ENCODE measurements around the gene RAD23A.

RAD23A gene

GRCh38 chr19:12992729-12993128 is 47.1 kb downstream of the RAD23A start (continued):
- TF ChIP-seq ZNF585B (tag by site-specific recombination; IDR thresholded peaks at IDR 0.05): no peak
- TF ChIP-seq ZNF202 (tag by site-specific recombination; IDR thresholded peaks at IDR 0.05; ENCODE audit: borderline replicate concordance): peak; percentile 78; the same call in 1 of the 2 replicates
- TF ChIP-seq ZNF404 (tag by site-specific recombination; IDR thresholded peaks at IDR 0.05): 0 out of 2 replicates have a peak, but pooled peaks have one; percentile 64
- TF ChIP-seq ZNF394 (tag by site-specific recombination; IDR thresholded peaks at IDR 0.05; ENCODE audit: borderline replicate concordance): peak; percentile 97
- TF ChIP-seq ZNF140 (tag by site-specific recombination; IDR thresholded peaks at IDR 0.05): peak; percentile 69; the same call in 1 of the 2 replicates
- peak; percentile 46; the same call in 1 of the 2 replicates for TF ChIP-seq ZNF341 (tag by site-specific recombination; IDR thresholded peaks at IDR 0.05; ENCODE audit: low read depth)
- TF ChIP-seq ZNF558 (tag by site-specific recombination; IDR thresholded peaks at IDR 0.05): peak; percentile 79
- no peak for TF ChIP-seq TRIM28 (IDR thresholded peaks at IDR 0.05; ENCODE audit: borderline replicate concordance, low read length)
- TF ChIP-seq ZBTB10 (tag by site-specific recombination; IDR thresholded peaks at IDR 0.05): no peak
- TF ChIP-seq ZNF292 (tag by site-specific recombination; IDR thresholded peaks at IDR 0.05; ENCODE audit: borderline replicate concordance, low read depth): 0 out of 2 replicates have a peak, but pooled peaks have one; percentile 8
- TF ChIP-seq ZNF354C (tag by site-specific recombination; IDR thresholded peaks at IDR 0.05; ENCODE audit: borderline replicate concordance, low read depth): 0 out of 2 replicates have a peak, but pooled peaks have one; percentile 50
- TF ChIP-seq SCRT1 (tag by site-specific recombination; IDR thresholded peaks at IDR 0.05; ENCODE audit: borderline replicate concordance): no peak
- TF ChIP-seq ZNF433 (tag by site-specific recombination; IDR thresholded peaks at IDR 0.05; ENCODE audit: low read depth): peak; percentile 37; the same call in 1 of the 2 replicates
- TF ChIP-seq ZBTB8A (tag by site-specific recombination; IDR thresholded peaks at IDR 0.05): peak; percentile 74
- TF ChIP-seq ZNF530 (tag by site-specific recombination; IDR thresholded peaks at IDR 0.05; ENCODE audit: low read depth): 0 out of 2 replicates have a peak, but pooled peaks have one; percentile 22
- TF ChIP-seq ZXDB (tag by site-specific recombination; IDR thresholded peaks at IDR 0.05): peak; percentile 61
- peak; percentile 93 for TF ChIP-seq ZNF426 (tag by site-specific recombination; IDR thresholded peaks at IDR 0.05)
- TF ChIP-seq, protein P1, sequence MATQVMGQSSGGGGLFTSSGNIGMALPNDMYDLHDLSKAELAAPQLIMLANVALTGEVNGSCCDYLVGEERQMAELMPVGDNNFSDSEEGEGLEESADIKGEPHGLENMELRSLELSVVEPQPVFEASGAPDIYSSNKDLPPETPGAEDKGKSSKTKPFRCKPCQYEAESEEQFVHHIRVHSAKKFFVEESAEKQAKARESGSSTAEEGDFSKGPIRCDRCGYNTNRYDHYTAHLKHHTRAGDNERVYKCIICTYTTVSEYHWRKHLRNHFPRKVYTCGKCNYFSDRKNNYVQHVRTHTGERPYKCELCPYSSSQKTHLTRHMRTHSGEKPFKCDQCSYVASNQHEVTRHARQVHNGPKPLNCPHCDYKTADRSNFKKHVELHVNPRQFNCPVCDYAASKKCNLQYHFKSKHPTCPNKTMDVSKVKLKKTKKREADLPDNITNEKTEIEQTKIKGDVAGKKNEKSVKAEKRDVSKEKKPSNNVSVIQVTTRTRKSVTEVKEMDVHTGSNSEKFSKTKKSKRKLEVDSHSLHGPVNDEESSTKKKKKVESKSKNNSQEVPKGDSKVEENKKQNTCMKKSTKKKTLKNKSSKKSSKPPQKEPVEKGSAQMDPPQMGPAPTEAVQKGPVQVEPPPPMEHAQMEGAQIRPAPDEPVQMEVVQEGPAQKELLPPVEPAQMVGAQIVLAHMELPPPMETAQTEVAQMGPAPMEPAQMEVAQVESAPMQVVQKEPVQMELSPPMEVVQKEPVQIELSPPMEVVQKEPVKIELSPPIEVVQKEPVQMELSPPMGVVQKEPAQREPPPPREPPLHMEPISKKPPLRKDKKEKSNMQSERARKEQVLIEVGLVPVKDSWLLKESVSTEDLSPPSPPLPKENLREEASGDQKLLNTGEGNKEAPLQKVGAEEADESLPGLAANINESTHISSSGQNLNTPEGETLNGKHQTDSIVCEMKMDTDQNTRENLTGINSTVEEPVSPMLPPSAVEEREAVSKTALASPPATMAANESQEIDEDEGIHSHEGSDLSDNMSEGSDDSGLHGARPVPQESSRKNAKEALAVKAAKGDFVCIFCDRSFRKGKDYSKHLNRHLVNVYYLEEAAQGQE (tag by site-specific recombination; IDR thresholded peaks at IDR 0.05): peak; percentile 80
- TF ChIP-seq ZNF324 (tag by site-specific recombination; IDR thresholded peaks at IDR 0.05): no peak
- 0 out of 2 replicates have a peak, but pooled peaks have one; percentile 42 for TF ChIP-seq ZNF501 (tag by site-specific recombination; IDR thresholded peaks at IDR 0.05)
- TF ChIP-seq ZNF121 (tag by site-specific recombination; IDR thresholded peaks at IDR 0.05): peak; percentile 27; the same call in 1 of the 2 replicates
- peak; percentile 73 for TF ChIP-seq ZNF623 (tag by site-specific recombination; IDR thresholded peaks at IDR 0.05)
- peak; percentile 70; the same call in 1 of the 2 replicates for TF ChIP-seq ZNF580 (tag by site-specific recombination; IDR thresholded peaks at IDR 0.05)
- TF ChIP-seq ZBTB11 (tag by site-specific recombination; conservative IDR thresholded peaks at IDR 0.05; ENCODE audit: low read depth): peak; percentile 79

All from HEK293 (cell line).